ENCODE measurements around the gene UBE2D3. TPM values are rescaled to one million over a fixed set of nuclear protein-coding genes. Genes with fewer than 3 reads are reported as not detected.

Gene UBE2D3
- polyA plus RNA-seq, 1 donor from 2014 or later, result 373 TPM

GRCh38 chr4:102774254-102774653, 53.1 kb downstream of the UBE2D3 start:
- no peaks in the 10 kb centered on the region for H3K36me3 ChIP-seq (ENCODE audit: insufficient read depth, low read length)
- H4K20me1 ChIP-seq (ENCODE audit: insufficient read depth), result no peaks in the 10 kb centered on the region
- H3K9ac ChIP-seq (ENCODE audit: low read length), result no peak overlapping the region
- no peaks in the 10 kb centered on the region for H3K79me2 ChIP-seq (replicated peaks; ENCODE audit: insufficient read depth, low read length)
- no peaks in the 10 kb centered on the region for H3K9me2 ChIP-seq (ENCODE audit: insufficient read depth, low read length)
- H3K4me2 ChIP-seq (ENCODE audit: low read length), result no peak overlapping the region
- no peak overlapping the region for H2AFZ ChIP-seq (ENCODE audit: low read depth, low read length)
- H3F3A ChIP-seq (ENCODE audit: insufficient read depth, low read length, poor library complexity, severe bottlenecking), result no peaks in the 10 kb centered on the region
- no peaks in the 10 kb centered on the region for H3K9me3 ChIP-seq (ENCODE audit: low read length)
- H3K4me3 ChIP-seq (ENCODE audit: low read length), result no peak overlapping the region
- H3K27ac ChIP-seq (ENCODE audit: low read length), result no peak overlapping the region
- TF ChIP-seq SMC3 (conservative IDR thresholded peaks at IDR 0.05; ENCODE audit: poor library complexity), result no peak
- TF ChIP-seq CTCF (IDR thresholded peaks at IDR 0.05; ENCODE audit: poor library complexity, severe bottlenecking), result no peak
- TF ChIP-seq POLR2AphosphoS5 (IDR thresholded peaks at IDR 0.05), result no peak
- no peak for TF ChIP-seq REST (IDR thresholded peaks at IDR 0.05; ENCODE audit: borderline replicate concordance)
- TF ChIP-seq TAF1 (IDR thresholded peaks at IDR 0.05; ENCODE audit: low read depth), result no peak
- no peak for TF ChIP-seq EP300 (conservative IDR thresholded peaks at IDR 0.05; ENCODE audit: poor library complexity, severe bottlenecking)
- TF ChIP-seq EZH2 (IDR thresholded peaks at IDR 0.05; ENCODE audit: borderline replicate concordance, insufficient read depth, low read length, poor library complexity, severe bottlenecking), result no peak
- no peak for TF ChIP-seq RAD21 (conservative IDR thresholded peaks at IDR 0.05)
- TF ChIP-seq MXI1 (conservative IDR thresholded peaks at IDR 0.05; ENCODE audit: poor library complexity, severe bottlenecking), result no peak
- no peaks in the 10 kb centered on the region for H3K27me3 ChIP-seq (ENCODE audit: insufficient read depth, low read depth, low read length)

GRCh38 chr4:102772738-102773340, 54.5 kb downstream of the UBE2D3 start:
- no peaks in the 10 kb centered on the region for H3K9me2 ChIP-seq (ENCODE audit: insufficient read depth, low read length)
- H3K79me2 ChIP-seq (replicated peaks; ENCODE audit: insufficient read depth, low read length), result no peaks in the 10 kb centered on the region
- no peak overlapping the region for H2AFZ ChIP-seq (ENCODE audit: low read depth, low read length)
- H3F3A ChIP-seq (ENCODE audit: insufficient read depth, low read length, poor library complexity, severe bottlenecking), result no peaks in the 10 kb centered on the region
- no peaks in the 10 kb centered on the region for H3K9me3 ChIP-seq (ENCODE audit: low read length)
- no peaks in the 10 kb centered on the region for H3K36me3 ChIP-seq (ENCODE audit: insufficient read depth, low read length)
- H4K20me1 ChIP-seq (ENCODE audit: insufficient read depth), result no peaks in the 10 kb centered on the region
- H3K4me3 ChIP-seq (ENCODE audit: low read length), result no peak overlapping the region
- H3K27me3 ChIP-seq (ENCODE audit: insufficient read depth, low read depth, low read length), result no peaks in the 10 kb centered on the region
- no peak overlapping the region for H3K27ac ChIP-seq (ENCODE audit: low read length)
- H3K4me2 ChIP-seq (ENCODE audit: low read length), result no peak overlapping the region
- H3K9ac ChIP-seq (ENCODE audit: low read length), result no peak overlapping the region
- no peak for TF ChIP-seq TAF1 (IDR thresholded peaks at IDR 0.05; ENCODE audit: low read depth)

All from neural cell (in vitro differentiated cells).